Progenitor cell of endocrine pancreas (in vitro differentiated cells): ENCODE data around the gene MAD1L1. TPM values are rescaled to one million over a fixed set of nuclear protein-coding genes. Genes with fewer than 3 reads are reported as not detected.

Experiments
- DNase-seq: peaks from one replicate; pipeline ENCODE4 v3.0.0; 2021; ENCODE audit warnings: low spot score; ENCODE audit not compliant: unreplicated experiment
- H3K27ac Mint-ChIP-seq: 2 replicates; pipeline ENCODE4 v1.8.0; 2021; ENCODE audit warnings: mild to moderate bottlenecking, moderate library complexity, mixed read lengths
- H3K27me3 Mint-ChIP-seq: 2 replicates; pipeline ENCODE4 v1.8.0; 2021; ENCODE audit warnings: mixed read lengths
- H3K36me3 Mint-ChIP-seq: 2 replicates; pipeline ENCODE4 v1.8.0; 2022; ENCODE audit warnings: mixed read lengths; ENCODE audit not compliant: insufficient read depth
- H3K4me1 Mint-ChIP-seq: 2 replicates; pipeline ENCODE4 v1.8.0; 2021; ENCODE audit warnings: low read depth, mixed read lengths
- H3K4me3 Mint-ChIP-seq: 2 replicates; pipeline ENCODE4 v1.8.0; 2021; ENCODE audit warnings: low read depth, mild to moderate bottlenecking, moderate library complexity, mixed read lengths
- H3K9me3 Mint-ChIP-seq: 2 replicates; pipeline ENCODE4 v1.8.0; 2021; ENCODE audit warnings: low read depth, mixed read lengths
- total RNA-seq: library from RNA; stranded (reverse); gene quantifications from 2 replicates; pipeline ENCODE4 v1.2.1, GENCODE V29; 2021
- TF ChIP-seq, protein P1 (sequence below): fragments of 200-600 bp; sonication (generic); IDR thresholded peaks from one replicate; pipeline ENCODE4 v1.5.0; 2021; ENCODE audit warnings: antibody characterized with exemption, mild to moderate bottlenecking; ENCODE audit not compliant: unreplicated experiment

Gene MAD1L1
- total RNA-seq, 1 donor from 2014 or later: 49.8 TPM

DNA sequence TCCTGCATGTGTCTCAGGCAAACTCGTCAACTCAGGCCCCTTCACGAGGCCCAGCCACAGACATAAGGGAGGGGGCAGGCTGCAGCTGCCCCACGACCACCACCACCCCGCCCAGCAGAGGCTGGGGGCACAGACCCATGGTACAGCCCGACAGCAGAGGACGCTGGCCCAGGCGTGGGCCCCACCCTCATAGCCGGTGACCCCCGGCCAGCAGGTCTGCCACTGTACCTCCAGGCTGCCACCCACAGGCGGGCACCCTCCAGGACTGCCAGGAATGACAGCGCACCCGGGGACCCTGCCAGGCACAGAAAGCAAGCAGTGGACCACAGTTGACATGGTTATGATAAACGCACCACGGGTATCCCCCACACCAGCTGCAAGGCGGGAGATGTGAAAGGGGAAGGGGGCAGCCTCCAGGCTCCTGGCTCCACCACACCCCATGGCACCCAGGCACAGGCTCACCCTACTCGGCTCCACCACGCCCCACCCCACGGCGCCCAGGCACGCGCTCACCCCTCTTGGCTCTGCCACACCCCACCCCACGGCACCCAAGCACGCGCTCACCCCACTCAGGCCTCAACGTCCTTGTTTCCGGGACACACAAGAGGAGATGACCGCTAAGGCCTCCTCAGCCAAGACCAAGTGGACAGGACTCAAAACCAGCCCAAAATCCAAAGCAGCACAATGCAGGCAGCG, 135.9 kb downstream of the MAD1L1 start:
- peaks cover 13% of the 10 kb centered on the region for H3K36me3 Mint-ChIP-seq
- H3K9me3 Mint-ChIP-seq: peaks cover 6% of the 10 kb centered on the region
- peaks cover 15% of the 10 kb centered on the region for H3K4me1 Mint-ChIP-seq
- no peak overlapping the region for H3K27ac Mint-ChIP-seq
- TF ChIP-seq, protein P1, sequence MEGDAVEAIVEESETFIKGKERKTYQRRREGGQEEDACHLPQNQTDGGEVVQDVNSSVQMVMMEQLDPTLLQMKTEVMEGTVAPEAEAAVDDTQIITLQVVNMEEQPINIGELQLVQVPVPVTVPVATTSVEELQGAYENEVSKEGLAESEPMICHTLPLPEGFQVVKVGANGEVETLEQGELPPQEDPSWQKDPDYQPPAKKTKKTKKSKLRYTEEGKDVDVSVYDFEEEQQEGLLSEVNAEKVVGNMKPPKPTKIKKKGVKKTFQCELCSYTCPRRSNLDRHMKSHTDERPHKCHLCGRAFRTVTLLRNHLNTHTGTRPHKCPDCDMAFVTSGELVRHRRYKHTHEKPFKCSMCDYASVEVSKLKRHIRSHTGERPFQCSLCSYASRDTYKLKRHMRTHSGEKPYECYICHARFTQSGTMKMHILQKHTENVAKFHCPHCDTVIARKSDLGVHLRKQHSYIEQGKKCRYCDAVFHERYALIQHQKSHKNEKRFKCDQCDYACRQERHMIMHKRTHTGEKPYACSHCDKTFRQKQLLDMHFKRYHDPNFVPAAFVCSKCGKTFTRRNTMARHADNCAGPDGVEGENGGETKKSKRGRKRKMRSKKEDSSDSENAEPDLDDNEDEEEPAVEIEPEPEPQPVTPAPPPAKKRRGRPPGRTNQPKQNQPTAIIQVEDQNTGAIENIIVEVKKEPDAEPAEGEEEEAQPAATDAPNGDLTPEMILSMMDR: no peak
- no peak for DNase-seq
- H3K27me3 Mint-ChIP-seq: no peaks in the 10 kb centered on the region
- H3K4me3 Mint-ChIP-seq: no peak overlapping the region

DNA sequence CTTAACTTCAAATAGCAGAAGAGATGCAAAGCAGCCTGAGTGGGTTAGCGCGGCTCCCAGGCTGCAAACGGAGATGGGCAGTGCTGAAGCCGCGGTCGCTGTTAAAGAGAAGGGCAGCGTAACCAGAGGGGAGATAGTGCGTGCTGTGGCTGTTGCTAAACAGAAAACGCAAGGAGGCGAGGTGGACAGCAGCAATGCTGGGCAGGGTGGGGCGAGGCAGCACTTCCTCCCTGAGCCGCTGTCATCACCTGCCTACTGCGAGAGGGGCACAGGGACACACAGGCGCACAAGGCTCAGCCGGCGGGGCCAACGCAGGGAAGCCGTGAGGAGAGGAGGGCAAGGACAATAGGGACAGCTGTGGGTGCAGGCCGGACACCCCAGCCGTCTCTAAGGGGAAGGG, 137.3 kb downstream of the MAD1L1 start:
- H3K27ac Mint-ChIP-seq: no peak overlapping the region
- peaks cover 7% of the 10 kb centered on the region for H3K9me3 Mint-ChIP-seq

DNA sequence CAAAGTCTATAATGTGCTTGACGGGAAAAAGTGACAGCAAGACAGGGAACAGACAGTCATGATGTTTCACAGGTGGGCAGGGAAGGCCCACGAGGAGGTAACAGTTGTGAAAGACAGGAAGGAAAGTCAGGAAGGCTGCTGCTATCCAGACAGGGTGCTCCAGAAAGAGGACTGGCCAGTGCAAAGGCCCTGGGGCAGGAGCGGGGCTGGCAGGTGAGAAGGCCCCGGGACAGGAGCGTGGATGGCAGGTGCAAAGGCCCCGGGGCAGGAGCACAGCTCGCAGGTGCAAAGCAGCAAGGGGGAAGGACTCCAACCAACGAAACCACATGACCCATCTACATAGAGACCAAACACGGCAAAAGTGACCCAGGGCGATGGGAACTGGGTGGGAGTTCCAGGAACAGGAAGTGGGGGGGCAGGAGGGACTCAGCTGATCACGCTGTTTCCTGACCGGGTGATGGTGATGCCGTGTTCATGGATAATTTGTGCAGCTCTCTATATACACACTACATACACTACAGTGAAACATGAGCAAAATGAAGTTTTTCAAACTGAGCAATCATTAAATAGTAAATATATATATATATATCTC, 138.2 kb downstream of the MAD1L1 start:
- TF ChIP-seq, protein P1: no peak
- H3K4me1 Mint-ChIP-seq: peaks cover under 1% of the 10 kb centered on the region
- no peak overlapping the region for H3K27ac Mint-ChIP-seq
- H3K36me3 Mint-ChIP-seq: peaks cover 14% of the 10 kb centered on the region
- no peak for DNase-seq
- H3K9me3 Mint-ChIP-seq: peaks cover 7% of the 10 kb centered on the region
- H3K27me3 Mint-ChIP-seq: no peaks in the 10 kb centered on the region
- H3K4me3 Mint-ChIP-seq: no peak overlapping the region

More for the DNA sequence above, 137.3 kb downstream of the MAD1L1 start:
- H3K27me3 Mint-ChIP-seq: no peaks in the 10 kb centered on the region
- H3K36me3 Mint-ChIP-seq: peaks cover 14% of the 10 kb centered on the region
- no peak overlapping the region for H3K4me3 Mint-ChIP-seq
- H3K4me1 Mint-ChIP-seq: peaks cover 9% of the 10 kb centered on the region
- TF ChIP-seq, protein P1: no peak
- DNase-seq: no peak

DNA sequence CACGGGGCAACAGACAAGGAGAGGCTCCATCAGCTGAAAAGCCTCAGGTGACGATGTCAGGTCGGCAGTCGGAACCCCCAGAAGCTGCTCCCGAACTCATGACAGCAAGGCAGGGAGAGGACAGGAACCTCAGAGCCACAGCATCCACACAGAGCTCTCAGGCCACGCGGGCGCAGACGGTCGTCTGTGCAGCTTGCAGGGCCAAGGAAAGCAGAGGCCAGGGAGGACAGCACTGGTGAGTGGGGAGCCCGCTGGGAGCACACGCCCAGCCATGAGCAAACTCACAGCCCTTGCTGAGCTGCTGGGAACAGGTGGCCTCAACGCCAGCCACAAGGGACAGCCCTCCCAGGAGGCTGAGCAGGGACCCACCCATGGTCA, 138.9 kb downstream of the MAD1L1 start:
- Mint-ChIP-seq H3K4me1 (no peaks in the 10 kb centered on the region), H3K4me3 (no peak overlapping the region), H3K27ac (no peak overlapping the region), H3K27me3 (no peaks in the 10 kb centered on the region), H3K9me3 (peaks cover 7% of the 10 kb centered on the region), H3K36me3 (peaks cover 14% of the 10 kb centered on the region)
- TF ChIP-seq, protein P1: no peak
- DNase-seq: no peak

DNA sequence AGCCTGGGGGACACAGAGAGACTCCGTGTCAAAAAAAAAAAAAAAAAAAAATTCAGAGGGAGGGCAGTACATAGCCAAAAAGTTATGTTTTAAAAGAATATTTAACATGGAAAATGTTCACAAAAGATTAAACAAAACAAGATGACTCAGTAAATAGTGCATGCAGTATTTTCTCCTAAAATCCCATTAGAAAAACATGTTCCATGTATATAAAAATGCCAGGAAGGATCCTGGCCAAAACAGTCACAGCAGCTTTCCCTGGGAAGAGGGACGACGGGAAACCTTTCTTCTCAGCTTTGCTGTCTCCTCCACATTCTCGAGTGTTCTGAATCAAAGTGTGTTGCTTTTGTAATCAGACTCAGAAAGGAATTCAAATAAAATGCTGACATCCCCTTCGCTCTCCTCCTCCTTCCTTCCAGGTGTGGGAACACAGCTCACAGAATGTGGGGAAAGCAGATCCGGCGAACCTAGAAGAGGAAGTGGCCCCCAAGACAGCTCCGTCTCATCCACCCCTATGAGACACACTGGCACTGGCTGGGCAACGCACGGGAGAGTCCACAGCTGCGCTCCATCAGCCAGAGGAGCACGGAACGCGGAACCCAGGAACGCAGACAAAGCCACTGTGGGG, 139.4 kb downstream of the MAD1L1 start:
- Mint-ChIP-seq H3K4me3 (no peak overlapping the region), H3K27me3 (no peaks in the 10 kb centered on the region), H3K9me3 (peaks cover 7% of the 10 kb centered on the region), H3K27ac (no peak overlapping the region), H3K4me1 (no peaks in the 10 kb centered on the region), H3K36me3 (peaks cover 14% of the 10 kb centered on the region)
- no peak for DNase-seq
- TF ChIP-seq, protein P1: no peak
